Mesenchymal stem cell (in vitro differentiated cells and primary cell): ENCODE measurements around the gene ZNF148.

Source experiments
- DNase-seq: peaks from one replicate; pipeline ENCODE4 v3.0.0-alpha.2; 2013
- H2AFZ ChIP-seq: one replicate; pipeline ENCODE4 v1.6.1; 2013; ENCODE audit warnings: low read depth, mild to moderate bottlenecking, control low read depth, inconsistent platforms, low read length, moderate library complexity
- H2AK5ac ChIP-seq: 2 replicates; pipeline ENCODE4 v1.6.1; 2013; ENCODE audit warnings: low read length, moderate library complexity, mild to moderate bottlenecking, inconsistent platforms; ENCODE audit not compliant: severe bottlenecking
- H2BK120ac ChIP-seq: one replicate; pipeline ENCODE4 v1.6.1; 2013; ENCODE audit warnings: low read depth, mild to moderate bottlenecking, inconsistent platforms, low read length, moderate library complexity
- H2BK12ac ChIP-seq, 2 experiments: one replicate each; pipeline ENCODE4 v1.6.1; 2013; ENCODE audit warnings: inconsistent platforms in 2 of 2, low read length in 2 of 2, mild to moderate bottlenecking in 2 of 2, moderate library complexity in 2 of 2, control low read depth in 1 of 2
- H2BK15ac ChIP-seq: one replicate; pipeline ENCODE4 v1.6.1; 2013; ENCODE audit warnings: mild to moderate bottlenecking, low read depth, inconsistent platforms; ENCODE audit not compliant: poor library complexity, severe bottlenecking
- H2BK5ac ChIP-seq: 2 replicates; pipeline ENCODE4 v1.6.1; 2013; ENCODE audit warnings: low read depth, mild to moderate bottlenecking, low read length, control low read depth, inconsistent platforms; ENCODE audit not compliant: poor library complexity, severe bottlenecking
- H3K14ac ChIP-seq, 2 experiments: one replicate each; pipeline ENCODE4 v1.6.1; 2013; ENCODE audit warnings: inconsistent platforms in 2 of 2, low read length in 2 of 2, control low read depth in 1 of 2, mild to moderate bottlenecking in 1 of 2, moderate library complexity in 1 of 2
- H3K18ac ChIP-seq, 2 experiments: one replicate each; pipeline ENCODE4 v1.6.1; 2013; ENCODE audit warnings: inconsistent platforms in 2 of 2, low read length in 2 of 2, control low read depth in 1 of 2, low read depth in 1 of 2, mild to moderate bottlenecking in 1 of 2
- H3K23ac ChIP-seq, 2 experiments: one replicate each; pipeline ENCODE4 v1.6.1; 2013; ENCODE audit warnings: inconsistent platforms in 2 of 2, low read length in 2 of 2, mild to moderate bottlenecking in 2 of 2, moderate library complexity in 2 of 2, control low read depth in 1 of 2
- H3K27ac ChIP-seq: 2 replicates; pipeline ENCODE4 v1.5.1; 2013; ENCODE audit warnings: mild to moderate bottlenecking, moderate library complexity, low read length, control low read depth, inconsistent platforms; ENCODE audit not compliant: poor library complexity, severe bottlenecking
- H3K27me3 ChIP-seq, 2 experiments: 2 replicates each; pipeline versions ENCODE4 v1.6.1 to v1.7.0; 2013; ENCODE audit warnings: low read length in 2 of 2, mild to moderate bottlenecking in 2 of 2, moderate library complexity in 2 of 2, control low read depth in 1 of 2, inconsistent platforms in 1 of 2; ENCODE audit not compliant: control insufficient read depth in 1 of 2, insufficient read depth in 1 of 2
- H3K36me3 ChIP-seq, 2 experiments: 2 replicates each; pipeline versions ENCODE4 v1.6.1 to v1.7.0; 2013; ENCODE audit warnings: low read length in 2 of 2, control low read depth in 1 of 2, inconsistent platforms in 1 of 2, low read depth in 1 of 2, mild to moderate bottlenecking in 1 of 2; ENCODE audit not compliant: insufficient read depth in 2 of 2, control insufficient read depth in 1 of 2
- H3K4ac ChIP-seq, 2 experiments: one replicate each; pipeline ENCODE4 v1.6.1; 2013; ENCODE audit warnings: inconsistent platforms in 2 of 2, low read length in 2 of 2, mild to moderate bottlenecking in 2 of 2, moderate library complexity in 2 of 2, control low read depth in 1 of 2, low read depth in 1 of 2
- H3K4me1 ChIP-seq: 2 replicates; pipeline ENCODE4 v1.6.1; 2013; ENCODE audit warnings: low read depth, low read length, control low read depth; ENCODE audit not compliant: control insufficient read depth, insufficient read depth
- H3K4me2 ChIP-seq: 2 replicates; pipeline ENCODE4 v1.6.1; 2013; ENCODE audit warnings: low read length, mild to moderate bottlenecking, inconsistent platforms; ENCODE audit not compliant: poor library complexity, severe bottlenecking
- H3K4me3 ChIP-seq, 2 experiments: 2 replicates each; pipeline versions ENCODE4 v1.5.1 to v1.7.0; 2013; ENCODE audit warnings: low read length in 2 of 2, mild to moderate bottlenecking in 2 of 2, control low read depth in 1 of 2, low read depth in 1 of 2; ENCODE audit not compliant: insufficient read depth in 1 of 2
- H3K79me1 ChIP-seq: replicated peaks from 2 replicates; pipeline ENCODE4 v1.6.1; 2013; ENCODE audit warnings: mild to moderate bottlenecking, control low read depth, low read length, inconsistent platforms; ENCODE audit not compliant: poor library complexity, severe bottlenecking
- H3K9ac ChIP-seq: 2 replicates; pipeline ENCODE4 v1.7.0; 2013; ENCODE audit warnings: mild to moderate bottlenecking, low read length, moderate library complexity
- H3K9me3 ChIP-seq: 2 replicates; pipeline ENCODE4 v1.7.0; 2013; ENCODE audit warnings: mild to moderate bottlenecking, low read length; ENCODE audit not compliant: control insufficient read depth
- H4K8ac ChIP-seq: one replicate; pipeline ENCODE4 v1.6.1; 2013; ENCODE audit warnings: inconsistent platforms, mild to moderate bottlenecking, low read length, moderate library complexity
- H4K91ac ChIP-seq: one replicate; pipeline ENCODE4 v1.6.1; 2013; ENCODE audit warnings: mild to moderate bottlenecking, low read length, inconsistent platforms
- WGBS: methylation state at CpG from one replicate; pipeline ENCODE4 v1.1.7; 2013; ENCODE audit warnings: mixed read lengths; 5-methylcytosine and 5-hydroxymethylcytosine counted together

The ZNF148 gene

GRCh38 chr3:125289429-125289981 lies 85.6 kb downstream of the ZNF148 start:
- no peaks in the 10 kb centered on the region for H3K4me1 ChIP-seq
- H3K9me3 ChIP-seq, result no peaks in the 10 kb centered on the region
- no peak overlapping the region for H2BK5ac ChIP-seq
- DNase-seq, result no peak
- no peak overlapping the region for H3K23ac ChIP-seq
- no peaks in the 10 kb centered on the region for H3K27me3 ChIP-seq
- H3K9ac ChIP-seq, result no peak overlapping the region
- peaks cover 18% of the 10 kb centered on the region for H3K79me1 ChIP-seq
- no peak overlapping the region for H3K4ac ChIP-seq
- H2BK120ac ChIP-seq, result no peak overlapping the region
- H3K36me3 ChIP-seq, result peaks cover 0 to 33% of the 10 kb centered on the region in 2 experiments
- H2BK12ac ChIP-seq, result no peak overlapping the region
- no peak overlapping the region for H4K8ac ChIP-seq
- H3K4me2 ChIP-seq, result no peak overlapping the region
- no peak overlapping the region for H2BK15ac ChIP-seq
- no peak overlapping the region for H2AFZ ChIP-seq
- H2AK5ac ChIP-seq, result no peak overlapping the region
- no peak overlapping the region for H3K4me3 ChIP-seq
- no peak overlapping the region for H4K91ac ChIP-seq
- H3K27ac ChIP-seq, result no peak overlapping the region
- no peak overlapping the region for H3K14ac ChIP-seq
- no CpG with 5 or more reads among the region's 4 CpGs for WGBS
- no peak overlapping the region for H3K18ac ChIP-seq

DNA sequence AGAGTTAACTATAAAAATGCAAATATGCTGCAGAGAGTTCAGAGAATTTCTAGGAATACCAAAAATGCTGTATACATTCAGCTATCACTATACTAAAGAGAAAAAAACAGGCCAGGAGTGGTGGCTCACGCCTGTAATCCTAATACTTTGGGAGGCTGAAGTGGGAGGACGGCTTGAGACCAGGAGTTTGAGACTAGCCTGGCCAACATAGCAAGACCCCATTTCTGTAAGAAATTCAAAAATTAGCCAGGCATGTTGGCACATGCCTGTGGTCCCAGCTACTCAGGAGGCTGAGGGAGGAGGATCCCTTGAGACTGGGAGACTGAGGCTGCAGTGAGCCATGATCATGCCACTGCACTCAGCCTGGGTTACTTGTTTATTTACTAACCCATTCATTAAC lies 87.9 kb downstream of the ZNF148 start:
- no peak overlapping the region for H3K23ac ChIP-seq
- WGBS, result 100% methylated on average over 1 of the region's 2 CpGs

DNA sequence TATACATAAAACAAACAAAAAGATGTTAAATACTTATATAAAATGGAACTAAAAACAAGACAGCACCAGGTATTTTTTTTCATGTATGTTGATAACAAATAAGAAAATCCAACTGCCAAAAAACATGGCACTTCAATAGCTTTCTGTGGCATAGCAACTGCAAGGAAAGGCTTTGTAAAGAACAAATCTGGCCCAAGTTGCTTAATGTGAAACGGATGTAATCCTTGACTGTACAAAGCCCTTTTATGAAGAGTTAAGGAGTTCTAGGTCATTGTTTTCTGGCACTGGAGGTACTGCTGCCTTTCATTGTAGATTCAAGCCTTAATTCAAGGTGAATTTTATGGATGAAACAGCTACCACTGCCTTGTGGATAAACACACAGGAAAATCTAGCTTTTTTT lies 93.7 kb downstream of the ZNF148 start:
- Histone ChIP-seq H2AK5ac (no peak overlapping the region), H3K18ac (no peak overlapping the region), H2AFZ (no peak overlapping the region), H2BK12ac (no peak overlapping the region), H2BK120ac (no peak overlapping the region), H3K9me3 (no peaks in the 10 kb centered on the region), H2BK15ac (no peak overlapping the region), H3K9ac (no peak overlapping the region), H3K23ac (no peak overlapping the region), H4K8ac (no peak overlapping the region), H3K36me3 (peaks cover 0 to 26% of the 10 kb centered on the region in 2 experiments), H3K14ac (no peak overlapping the region), H2BK5ac (no peak overlapping the region), H3K79me1 (peaks cover 8% of the 10 kb centered on the region), H3K27ac (no peak overlapping the region), H3K4ac (no peak overlapping the region), H4K91ac (no peak overlapping the region), H3K4me3 (no peak overlapping the region), H3K27me3 (no peaks in the 10 kb centered on the region), H3K4me1 (no peaks in the 10 kb centered on the region), H3K4me2 (no peak overlapping the region)
- DNase-seq, result peak; percentile 7
- 94% methylated on average over 1 of the region's 1 CpG for WGBS

More for the DNA sequence above, 87.9 kb downstream of the ZNF148 start:
- Histone ChIP-seq H3K14ac (no peak overlapping the region), H3K4ac (no peak overlapping the region), H3K79me1 (peaks cover 11% of the 10 kb centered on the region), H4K91ac (no peak overlapping the region), H2BK5ac (no peak overlapping the region), H4K8ac (no peak overlapping the region), H3K18ac (no peak overlapping the region), H3K27me3 (no peaks in the 10 kb centered on the region), H3K4me3 (no peak overlapping the region), H3K4me2 (no peak overlapping the region), H3K9ac (no peak overlapping the region), H3K27ac (no peak overlapping the region), H3K9me3 (no peaks in the 10 kb centered on the region), H2BK12ac (no peak overlapping the region), H2AK5ac (no peak overlapping the region), H3K4me1 (no peaks in the 10 kb centered on the region), H3K36me3 (peaks cover 0 to 38% of the 10 kb centered on the region in 2 experiments), H2BK15ac (no peak overlapping the region), H2BK120ac (no peak overlapping the region), H2AFZ (no peak overlapping the region)
- DNase-seq, result no peak

- H4K91ac ChIP-seq, result no peak overlapping the region
- H2BK120ac ChIP-seq, result no peak overlapping the region
- H3K27ac ChIP-seq, result no peak overlapping the region
- no peak overlapping the region for H3K9ac ChIP-seq
- no CpG with 5 or more reads among the region's 2 CpGs for WGBS
- no peak overlapping the region for H2AK5ac ChIP-seq
- no peak overlapping the region for H3K14ac ChIP-seq
- H3K4me3 ChIP-seq, result no peak overlapping the region
- H3K18ac ChIP-seq, result no peak overlapping the region
- H3K79me1 ChIP-seq, result peaks cover 9% of the 10 kb centered on the region
- H3K9me3 ChIP-seq, result no peaks in the 10 kb centered on the region
- H2BK5ac ChIP-seq, result no peak overlapping the region
- H3K36me3 ChIP-seq, result peaks cover 0 to 21% of the 10 kb centered on the region in 2 experiments
- no peak overlapping the region for H2BK12ac ChIP-seq
- no peak overlapping the region for H2BK15ac ChIP-seq
- no peak overlapping the region for H3K4me2 ChIP-seq
- H4K8ac ChIP-seq, result no peak overlapping the region
- no peak overlapping the region for H2AFZ ChIP-seq
- no peak overlapping the region for H3K23ac ChIP-seq
- DNase-seq, result peak; percentile 37
- no peak overlapping the region for H3K4ac ChIP-seq
- no peaks in the 10 kb centered on the region for H3K4me1 ChIP-seq
- no peaks in the 10 kb centered on the region for H3K27me3 ChIP-seq
Measured at GRCh38 chr3:125280668-125281361, 94.3 kb downstream of the ZNF148 start.
